H1 (cell line): ENCODE measurements around the gene MCM3AP. TPM values are rescaled to one million over a fixed set of nuclear protein-coding genes. Genes with fewer than 3 reads are reported as not detected.

Source experiments
- CHD2 ChIP-seq: IDR thresholded peaks from 2 replicates; pipeline ENCODE4 v1.6.1; 2012; ENCODE audit warnings: low read length, improper control_type of control experiment
- FOSL1 ChIP-seq: IDR thresholded peaks from 2 replicates; pipeline ENCODE4 v1.6.1; 2011; ENCODE audit warnings: mild to moderate bottlenecking, low read depth, low read length, moderate library complexity; ENCODE audit not compliant: insufficient read depth
- SAP30 ChIP-seq: fragments of 300-600 bp; sonication (generic); IDR thresholded peaks from 2 replicates; pipeline ENCODE4 v1.7.1; 2012; ENCODE audit warnings: low read length, moderate library complexity, mild to moderate bottlenecking, inconsistent platforms; ENCODE audit not compliant: insufficient read depth, insufficient replicate concordance
- SIN3A ChIP-seq, 2 experiments: IDR thresholded peaks in 1 of 2; conservative IDR thresholded peaks in 1 of 2; 2 replicates each; pipeline ENCODE4 v1.6.1; 2011 to 2012; ENCODE audit warnings: low read length in 2 of 2, improper control_type of control experiment in 1 of 2, low read depth in 1 of 2, mild to moderate bottlenecking in 1 of 2
- polyA plus RNA-seq, 7 experiments: library from polyadenylated mRNA; depleted of rRNA in 3 of 7; stranded (reverse) in 5 of 7; unstranded in 2 of 7; fragments of >200 nt in 5 of 7; fragments of 200-250 nt in 2 of 7; gene quantifications; 1 replicate in 5 of 7; 2 replicates in 1 of 7; 4 replicates in 1 of 7; pipeline versions ENCODE4 v1.2.1 to v1.2.3, GENCODE V29; 2011 to 2013; ENCODE audit warnings: missing spikeins in 2 of 7, mixed read lengths in 2 of 7
- total RNA-seq: library from RNA; stranded (reverse); fragmentation: NEBNext Ultra II Directional; extraction: Animal tissue kit (Norgen Biotek cat#: 25700); gene quantifications from 2 replicates; pipeline ENCODE4 v1.2.1, GENCODE V29; 2021

The MCM3AP gene
- total and polyA plus RNA-seq, 2 of the 8 experiments (the other 6 are each of a cell fraction or from before 2014, with no cell fraction given): 37.2 to 119 TPM

DNA sequence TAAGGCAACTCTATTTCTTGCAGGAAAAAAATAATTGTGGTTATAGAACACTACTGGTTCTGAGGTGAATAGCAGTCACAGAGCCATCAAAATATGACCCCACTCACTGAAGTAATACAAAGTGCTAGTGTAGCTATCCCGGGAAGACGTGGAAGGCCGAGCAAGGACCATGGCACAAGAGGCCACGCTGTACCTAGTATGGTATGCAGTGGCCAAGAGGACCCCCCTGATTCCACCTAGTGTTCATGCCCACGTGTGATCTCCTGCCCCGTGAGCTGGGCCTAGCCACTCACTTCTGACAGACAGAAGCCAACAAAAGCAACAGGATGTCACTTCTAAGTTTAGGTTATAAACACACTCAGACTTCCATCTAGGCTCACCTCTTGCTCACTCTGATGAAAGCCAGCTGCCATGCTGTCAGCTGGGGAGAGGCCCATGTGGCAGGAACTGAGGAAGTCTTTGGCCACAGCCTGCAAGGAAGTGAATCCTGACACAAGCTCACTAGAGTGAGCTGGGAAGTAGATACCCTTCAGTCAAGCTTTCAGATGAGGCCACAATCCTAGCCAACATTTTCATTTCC is 35.2 kb downstream of the MCM3AP start (continued):
- TF ChIP-seq SIN3A (conservative IDR thresholded peaks at IDR 0.05 in 1 of 2, IDR thresholded peaks at IDR 0.05 in 1 of 2; ENCODE audit: low read depth in 1 of 2, low read length in 2 of 2): no peak
- no peak for TF ChIP-seq FOSL1
- TF ChIP-seq CHD2: no peak
- TF ChIP-seq SAP30: no peak
